Activated T-helper 1 cell treated with Interleukin-2 at 50 U/mL for 16 hours (primary cell): ENCODE measurements around the gene TBC1D9B.

ENCODE experiments used
- DNase-seq: peaks from one replicate; pipeline ENCODE4 v3.0.0-alpha.2; 2020; ENCODE audit warnings: low read depth

The TBC1D9B gene

DNA sequence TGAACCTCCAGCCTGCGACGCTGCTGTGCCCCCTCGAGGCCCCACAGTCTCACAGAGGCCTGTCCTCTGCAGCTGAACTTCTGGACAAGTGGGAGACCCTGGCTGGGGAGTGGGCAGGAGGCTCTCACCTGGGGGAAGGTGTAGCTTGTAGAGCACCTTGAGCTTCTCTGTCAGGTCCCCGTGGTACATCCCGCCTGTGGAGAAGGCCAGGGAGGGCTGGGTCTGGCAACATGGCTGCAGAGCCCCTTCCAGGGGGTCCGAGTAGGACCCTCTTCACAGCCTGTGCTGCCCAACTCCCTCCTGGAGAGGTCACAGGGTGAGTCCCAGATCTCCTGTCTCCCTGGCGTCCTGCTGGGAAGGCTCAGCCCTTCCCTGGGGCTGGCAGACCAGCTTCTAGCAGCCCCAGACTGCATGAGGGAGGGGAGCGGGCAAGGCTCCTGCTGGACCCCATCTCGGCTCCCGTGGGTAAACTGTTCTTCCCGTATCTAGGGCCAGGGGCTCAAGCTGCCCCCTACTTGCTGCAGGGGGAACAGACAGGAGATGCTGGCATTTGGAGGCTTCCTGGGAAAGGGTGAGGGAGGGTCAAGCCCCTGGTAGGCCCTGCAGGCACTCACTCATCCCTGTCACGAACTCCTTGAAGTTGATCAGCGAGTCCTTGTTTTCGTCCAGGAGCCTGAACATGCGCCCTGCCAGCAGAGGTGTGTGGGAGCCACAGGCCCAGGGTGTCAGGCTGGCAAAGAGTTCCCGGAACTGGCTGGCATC lies 37.9 kb downstream of the TBC1D9B start:
- no peak for DNase-seq

- DNase-seq: no peak
Observed at GRCh38 chr5:179869101-179869500, 38.6 kb downstream of the TBC1D9B start.

DNA sequence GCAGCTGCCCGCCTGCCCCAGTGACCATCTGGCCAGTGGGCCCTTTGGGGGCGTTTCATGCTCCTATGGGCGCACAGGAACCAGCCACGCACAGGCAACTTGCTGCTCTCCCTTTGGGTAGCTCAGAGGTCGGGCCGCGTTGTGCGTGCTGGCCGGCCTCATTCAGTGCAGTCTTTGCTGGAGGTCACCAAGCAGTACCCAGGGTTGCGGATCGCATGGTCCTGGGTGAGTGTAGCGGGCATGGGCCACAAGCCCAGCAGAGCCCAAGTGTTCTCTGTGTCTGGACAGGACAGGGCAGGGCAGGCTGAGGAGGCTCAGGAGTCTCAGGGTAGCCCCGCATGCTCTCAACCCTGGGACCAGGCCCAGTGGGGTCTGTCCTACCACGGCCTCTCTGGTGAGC lies 39.2 kb downstream of the TBC1D9B start:
- no peak for DNase-seq

DNA sequence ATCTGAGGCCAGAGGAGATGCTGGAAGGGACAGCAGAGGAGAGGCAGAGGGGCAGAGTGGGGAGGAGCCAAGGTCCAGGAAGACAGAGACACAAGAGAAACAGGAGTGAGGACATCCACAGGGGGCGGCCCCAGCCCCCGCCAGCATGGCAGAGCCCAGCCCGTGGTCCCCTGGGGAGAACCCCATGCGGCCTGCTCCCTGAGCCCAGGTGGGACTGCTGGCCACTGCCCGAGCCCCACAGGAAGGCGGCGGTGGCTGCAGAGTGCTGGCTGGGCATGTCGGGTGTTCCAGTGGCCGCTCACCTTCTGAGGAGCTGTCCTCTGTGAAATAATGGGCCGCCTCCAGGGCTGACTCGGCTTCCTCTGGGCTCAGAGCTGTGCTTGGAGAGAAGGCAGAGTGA lies 40.2 kb downstream of the TBC1D9B start:
- no peak for DNase-seq

GRCh38 chr5:179867079-179867465 lies 40.6 kb downstream of the TBC1D9B start:
- DNase-seq: no peak

DNA sequence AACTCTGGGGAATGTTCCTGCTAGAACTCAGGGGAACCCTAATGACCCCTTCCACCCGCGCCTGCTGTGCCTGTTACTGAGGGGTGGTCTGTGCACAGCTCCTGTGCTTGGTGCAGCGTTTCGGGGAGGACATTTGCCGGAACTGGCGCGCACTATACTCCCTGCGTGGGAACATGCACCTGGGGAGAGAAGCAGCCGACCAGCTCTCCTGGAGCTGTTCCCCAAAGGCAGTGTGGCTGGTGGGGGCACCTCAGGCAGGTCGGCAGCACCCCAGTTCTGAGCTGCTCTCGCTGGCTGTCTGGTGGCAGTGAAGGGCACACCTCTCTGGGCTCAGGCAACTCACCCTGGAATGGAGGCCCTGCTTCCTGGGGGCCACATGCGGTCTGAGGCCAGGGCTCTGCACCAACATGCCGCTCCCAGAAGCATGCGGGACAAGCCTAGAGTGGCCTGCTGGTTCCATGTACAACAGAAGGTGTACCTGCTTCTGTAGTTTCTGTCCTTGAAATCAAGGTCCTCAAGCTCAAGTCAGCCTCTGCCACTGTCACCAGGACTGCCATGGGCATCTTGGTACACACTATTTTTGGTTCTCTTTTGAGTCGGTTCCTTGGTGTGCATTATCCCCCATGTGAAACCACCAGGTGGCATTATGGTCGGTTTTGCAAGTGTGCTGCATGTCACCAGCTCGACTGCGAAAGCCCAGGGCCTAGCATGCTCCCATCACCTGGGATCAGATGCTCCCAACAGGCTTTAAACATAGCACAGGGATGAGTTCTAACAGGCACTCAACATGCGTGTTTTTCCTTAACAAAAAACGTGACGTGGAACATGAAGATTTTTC lies 41.2 kb downstream of the TBC1D9B start:
- no peak for DNase-seq

- DNase-seq: no peak
Observed at GRCh38 chr5:179865491-179866240, 42.0 kb downstream of the TBC1D9B start.

GRCh38 chr5:179864686-179865085 lies 43.0 kb downstream of the TBC1D9B start:
- DNase-seq: no peak

DNA sequence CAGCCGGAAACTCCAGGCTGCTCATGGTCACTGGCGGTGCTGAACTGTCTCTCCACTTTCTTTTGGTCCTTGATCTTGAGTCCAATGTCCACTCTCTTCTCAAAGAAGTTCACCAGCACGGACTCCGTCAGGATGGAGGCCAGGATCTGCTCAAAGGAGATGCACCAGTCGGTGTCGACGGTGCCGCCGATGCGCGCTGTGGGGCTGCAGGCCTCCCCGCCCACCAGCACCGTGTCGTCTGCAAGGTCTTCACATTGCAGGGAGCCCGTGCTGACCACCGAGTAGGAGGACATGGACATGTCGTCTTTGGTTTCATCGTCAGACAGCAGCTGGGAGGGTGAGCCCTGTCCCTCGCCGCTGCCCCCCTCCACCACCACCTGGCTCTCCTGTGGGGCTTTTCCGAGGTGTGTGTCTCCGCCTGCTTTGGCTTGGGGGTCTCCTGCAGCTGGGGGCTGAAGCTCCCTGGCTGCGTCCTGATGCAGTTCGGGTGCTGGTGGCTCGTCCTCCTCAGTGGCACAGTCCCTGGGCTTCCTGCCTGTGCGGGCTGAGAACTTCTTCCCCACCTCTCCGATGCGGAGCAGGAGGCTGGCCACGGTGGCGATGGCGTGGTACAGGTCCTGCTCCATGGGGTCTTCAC lies 44.1 kb downstream of the TBC1D9B start:
- no peak for DNase-seq

DNA sequence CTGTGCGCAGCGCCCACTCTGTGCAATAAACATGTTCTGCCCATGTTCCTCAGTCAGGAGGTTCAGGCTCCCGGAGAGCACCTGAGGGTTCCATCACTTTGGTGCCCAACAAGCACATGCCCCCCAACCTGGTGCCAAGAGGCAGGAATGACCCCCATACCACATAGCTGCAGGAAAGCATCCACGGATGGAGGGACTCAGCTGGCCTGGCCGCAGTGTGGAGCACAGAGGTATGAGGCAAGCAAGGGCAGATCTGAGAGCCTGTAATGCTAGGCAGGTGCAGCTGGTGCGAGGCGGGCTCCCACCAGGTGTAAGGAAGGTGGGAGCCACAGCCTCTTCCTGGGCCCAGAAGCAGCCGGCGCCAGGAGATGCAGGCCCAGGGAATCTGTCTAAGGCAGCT lies 44.8 kb downstream of the TBC1D9B start:
- DNase-seq: no peak

- no peak for DNase-seq
Observed at GRCh38 chr5:179862296-179862695, 45.4 kb downstream of the TBC1D9B start.

- DNase-seq: no peak
Observed at GRCh38 chr5:179860301-179860700, 47.4 kb downstream of the TBC1D9B start.

DNA sequence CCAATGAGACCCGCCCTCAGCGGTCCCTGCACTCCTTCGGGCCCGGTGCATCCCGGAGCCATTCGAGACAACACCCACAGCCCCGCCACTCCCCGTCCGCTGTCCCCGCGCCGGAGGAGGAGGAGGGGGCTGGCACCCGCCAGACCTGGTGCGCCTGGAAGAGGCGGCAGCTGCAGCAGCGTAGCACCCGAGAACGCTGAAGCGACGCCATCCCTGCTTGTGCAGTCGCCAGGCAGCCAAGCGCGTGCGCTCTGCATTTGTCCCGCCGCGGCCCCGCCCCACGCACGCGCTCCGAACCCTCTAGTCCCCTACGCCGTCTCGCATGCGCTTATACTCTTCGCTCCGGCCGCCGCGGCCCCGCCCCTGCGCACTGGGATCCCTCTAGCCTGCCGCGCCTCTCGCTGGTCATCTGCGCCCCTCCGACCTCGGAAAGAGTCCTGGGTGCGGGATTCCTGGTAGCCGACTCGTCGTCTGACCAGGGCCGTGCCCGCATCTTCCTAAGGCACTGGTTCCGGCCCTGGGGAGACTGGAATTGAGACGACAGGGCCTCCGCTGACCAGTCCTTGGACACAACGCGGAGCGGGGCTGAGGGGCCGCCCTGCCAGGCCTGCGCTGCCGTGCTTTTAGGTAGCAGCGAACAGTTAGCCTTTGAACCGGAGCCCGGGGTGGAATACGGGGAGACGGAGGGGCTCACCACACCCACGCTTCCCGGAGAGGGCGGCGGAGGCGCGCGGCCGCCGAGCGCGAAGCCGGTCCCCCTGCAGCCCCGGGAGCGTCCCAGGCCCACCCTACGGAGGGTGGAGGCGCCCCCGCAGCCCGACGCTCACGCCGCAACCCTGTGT lies 48.9 kb downstream of the TBC1D9B start, which contains the start of gene MRNIP:
Gene MRNIP, minus strand, starts transcription at position 232 of the 842 bp plus-strand sequence. Its CDS starts 21 bp downstream, at position 211.
- peak; percentile 83 for DNase-seq

DNA sequence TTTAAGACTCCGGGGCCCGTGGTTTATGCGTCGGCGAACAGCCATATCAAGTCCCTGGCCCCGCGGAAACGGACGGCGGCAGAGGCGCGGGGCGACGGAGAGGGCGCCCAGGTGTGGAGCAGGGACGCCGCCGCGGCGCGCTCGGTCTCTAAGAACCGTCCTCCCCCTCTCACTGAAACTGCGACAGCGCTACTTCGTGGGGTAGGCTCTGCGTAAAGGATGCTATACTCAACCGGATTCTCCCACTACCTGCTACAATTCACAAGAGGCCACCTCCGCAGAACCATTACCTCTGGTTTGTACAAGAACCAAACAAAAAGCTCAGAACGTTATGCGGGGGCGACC lies 49.5 kb downstream of the TBC1D9B start:
- DNase-seq: peak; percentile 41

- no peak for DNase-seq
Observed at GRCh38 chr5:179854356-179854755, 53.3 kb downstream of the TBC1D9B start.

DNA sequence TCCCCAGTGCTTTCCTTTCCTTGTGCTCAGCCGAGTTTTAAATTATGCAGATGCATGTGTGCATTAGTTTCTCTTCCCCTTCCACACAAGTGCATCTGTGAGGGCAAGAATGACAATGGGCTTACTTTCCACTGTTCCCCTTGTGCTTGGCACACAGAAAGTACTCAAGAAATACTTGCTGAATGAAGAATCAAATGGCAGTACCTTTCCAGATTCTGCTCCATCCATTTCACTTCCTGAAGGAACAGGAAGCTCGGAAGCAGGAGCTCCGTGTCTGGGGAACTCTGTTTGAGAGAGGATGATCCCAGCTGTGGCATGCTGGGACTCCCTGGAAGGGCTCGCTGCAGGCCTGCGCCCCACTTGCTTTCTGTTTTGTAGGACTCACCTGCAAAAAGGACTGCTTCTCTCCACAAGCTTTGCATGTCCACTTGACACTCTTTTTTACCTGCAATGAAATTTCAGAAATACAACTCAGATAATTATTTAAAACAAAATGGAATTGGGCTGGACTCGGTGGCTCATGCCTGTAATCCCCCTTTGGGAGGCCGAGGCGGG lies 54.6 kb downstream of the TBC1D9B start:
- DNase-seq: no peak

DNA sequence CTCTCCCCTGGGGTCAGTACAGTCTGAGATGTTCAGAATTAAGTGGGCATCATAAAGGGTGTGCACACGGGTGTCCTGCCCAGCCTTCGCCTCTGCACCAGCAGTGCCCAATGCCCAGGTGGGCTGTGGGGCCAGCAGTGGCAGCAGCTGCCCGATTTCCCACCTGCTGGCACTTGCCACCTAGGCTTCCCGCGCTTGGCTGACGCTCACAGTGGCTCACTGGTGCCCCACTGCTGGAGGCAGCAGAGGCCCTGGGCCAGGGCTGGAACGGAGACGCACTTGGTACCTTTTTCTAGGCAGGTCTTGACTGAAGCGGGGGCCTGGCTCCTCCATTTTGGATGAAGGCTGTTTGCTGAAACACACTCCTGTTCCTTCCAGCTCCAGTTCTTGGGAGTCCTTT lies 66.1 kb downstream of the TBC1D9B start:
- DNase-seq: no peak

GRCh38 chr5:179840766-179841165 lies 66.9 kb downstream of the TBC1D9B start:
- no peak for DNase-seq

DNA sequence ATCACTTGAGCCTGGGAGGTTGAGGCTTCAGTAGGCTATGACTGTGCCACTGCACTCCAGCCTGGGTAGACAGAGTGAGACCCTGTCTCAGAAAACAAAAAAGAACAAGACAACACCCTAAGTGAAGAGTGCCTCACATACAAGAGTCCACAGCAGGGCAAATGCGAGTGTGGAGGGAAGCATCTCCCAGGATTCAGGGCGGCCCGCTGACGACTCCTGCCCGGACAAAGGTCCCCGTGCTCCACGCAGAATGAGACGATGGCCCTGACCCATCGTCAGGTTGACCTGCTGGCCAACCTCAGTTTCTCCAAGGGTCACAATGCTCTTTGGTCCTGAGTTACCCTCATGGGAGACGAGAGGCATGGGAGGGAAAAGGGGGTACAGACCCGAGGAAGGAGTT lies 67.4 kb downstream of the TBC1D9B start:
- no peak for DNase-seq

DNA sequence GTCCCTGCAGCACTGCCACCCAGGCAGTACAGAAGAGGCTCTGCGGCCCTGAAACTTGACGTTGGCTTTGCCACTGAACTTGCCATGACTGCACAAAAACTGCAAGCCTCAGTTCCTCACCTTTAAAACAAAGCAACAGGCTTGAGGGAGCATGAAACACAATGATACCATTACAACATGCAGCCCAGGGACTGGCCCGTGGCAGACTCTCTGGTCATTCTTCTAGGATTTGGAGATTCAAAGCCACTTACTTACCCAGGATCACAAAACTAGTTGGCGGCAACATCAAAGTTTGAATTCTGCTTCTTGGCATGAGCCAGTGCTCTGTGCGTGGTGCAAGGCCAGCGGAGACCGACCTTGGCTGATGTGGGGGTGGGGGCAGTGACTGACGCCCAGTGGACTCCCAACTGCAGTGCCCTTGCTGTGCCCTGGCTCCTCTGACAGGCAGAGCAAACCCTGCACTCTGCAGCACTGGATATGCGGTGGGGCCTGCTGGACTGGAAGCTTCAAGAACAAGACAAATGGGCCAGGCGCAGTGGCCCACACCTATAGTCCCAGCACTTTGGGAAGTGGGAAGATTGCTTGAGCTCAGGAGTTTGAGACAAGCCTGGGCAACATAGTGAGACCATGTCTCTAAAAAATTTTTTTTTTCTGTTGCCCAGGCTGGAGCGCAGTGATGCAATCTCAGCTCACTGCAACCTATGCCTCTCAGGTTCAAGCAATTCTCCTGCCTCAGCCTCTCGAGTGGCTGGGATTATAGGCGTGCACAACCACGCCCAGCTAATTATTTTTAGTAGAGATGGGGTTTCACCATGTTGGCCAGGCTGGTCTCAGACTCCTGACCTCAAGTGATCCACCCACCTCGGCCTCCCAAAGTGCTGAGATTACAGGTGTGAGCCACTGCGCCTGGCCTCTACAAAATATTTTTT lies 68.1 kb downstream of the TBC1D9B start:
- DNase-seq: no peak
